Right cardiac atrium (tissue), 5 donors: ENCODE measurements around the gene MAPRE3. TPM values are rescaled to one million over a fixed set of nuclear protein-coding genes. Genes with fewer than 3 reads are reported as not detected.
"Not testable (repeated sequence)": the region's sequence is repeated elsewhere in the genome, so short reads cannot be mapped to it uniquely, and the experiment has no call there.

Experiments used
- ATAC-seq, 2 donors: fragments of 200-7000 bp; cut with Tn5 transposase; one replicate each; pipeline versions ENCODE4 v1.8.0 to v1.9.1; 2020; ENCODE audit warnings: moderate library complexity in 2 of 2, mild to moderate bottlenecking in 1 of 2
- DNase-seq, 3 donors: peaks; one replicate each; pipeline ENCODE4 v3.0.0-alpha.2; 2020
- H3K27ac ChIP-seq: one replicate; pipeline ENCODE4 v1.5.1; 2013; ENCODE audit warnings: mild to moderate bottlenecking, low read length, control low read depth, moderate library complexity
- H3K27me3 ChIP-seq: one replicate; pipeline ENCODE4 v1.6.1; 2013; ENCODE audit not compliant: control insufficient read depth, insufficient read depth
- H3K4me1 ChIP-seq: one replicate; pipeline ENCODE4 v1.6.1; 2013; ENCODE audit warnings: low read length; ENCODE audit not compliant: control insufficient read depth, insufficient read depth
- H3K4me3 ChIP-seq: one replicate; pipeline ENCODE4 v1.5.1; 2013; ENCODE audit warnings: low read length, control low read depth
- H3K9me3 ChIP-seq: one replicate; pipeline ENCODE4 v1.6.1; 2013; ENCODE audit warnings: low read length; ENCODE audit not compliant: control insufficient read depth
- WGBS: extraction: QIAGEN DNeasy Blood & Tissue Kit; methylation state at CpG from one replicate; pipeline ENCODE4 v1.1.7; 2013; 5-methylcytosine and 5-hydroxymethylcytosine counted together
- intact Hi-C, 4 donors: fragments of 100-400 bp; cut with DNase I; formaldehyde crosslinking; loops; one replicate each; pipeline versions ENCODE4 v1.11.0 to v1.14.0; 2022 to 2023
- long read RNA-seq, 4 donors: library from polyadenylated mRNA; unstranded; transcript quantifications; one replicate each; pipeline ENCODE4 v2.0.0, GENCODE V29; 2020 to 2021
- polyA plus RNA-seq: library from polyadenylated mRNA; stranded (reverse); fragments of 200-250 nt; gene quantifications from one replicate; pipeline ENCODE4 v1.2.3, GENCODE V29; 2013
- total RNA-seq, 4 donors: library from RNA; stranded (reverse); fragmentation: NEBNext Ultra II Directional; extraction: Animal tissue kit (Norgen Biotek cat#: 25700); gene quantifications; one replicate each; pipeline ENCODE4 v1.2.1, GENCODE V29; 2021
- donor health status: healthy with polysubstance abuse.
- donor health status: DM: no; HTN: yes; CAD: no.
- donor health status: DM: no; HTN: no; CAD: no.
- donor health status: DM: no; HTN: yes; CAD: no; lungs with severe emphysema.
- donor health status: DM: yes; HTN: yes; CAD: no.

The MAPRE3 gene
- 10 to 100 TPM; 43.6 to 58.8 (median 49.9) TPM for total RNA-seq
- polyA plus RNA-seq = 85.1 TPM
- long read RNA-seq, donor 1, transcript MAPRE3-203 (7 exons, 1,801 nt) = minor isoform, 8 of 87 reads
- long read RNA-seq, donor 1, transcript MAPRE3-201 (7 exons, 1,892 nt) = major isoform, 57 of 87 reads
- long read RNA-seq, donor 1, partial matches to known transcripts = 13 of 87 reads
- long read RNA-seq, donor 1, other reads (novel, unspliced or antisense) = 9 of 87 reads
- long read RNA-seq, donor 2, transcript MAPRE3-201 (7 exons, 1,892 nt) = major isoform, 26 of 46 reads
- long read RNA-seq, donor 2, transcript MAPRE3-203 (7 exons, 1,801 nt) = minor isoform, 8 of 46 reads
- long read RNA-seq, donor 2, partial matches to known transcripts = 2 of 46 reads
- long read RNA-seq, donor 2, other reads (novel, unspliced or antisense) = 10 of 46 reads
- long read RNA-seq, donor 3, transcript MAPRE3-203 (7 exons, 1,801 nt) = minor isoform, 22 of 110 reads
- long read RNA-seq, donor 3, transcript MAPRE3-201 (7 exons, 1,892 nt) = major isoform, 73 of 110 reads
- long read RNA-seq, donor 3, partial matches to known transcripts = 8 of 110 reads
- long read RNA-seq, donor 3, other reads (novel, unspliced or antisense) = 7 of 110 reads
- long read RNA-seq, donor 4, transcript MAPRE3-201 (7 exons, 1,892 nt) = major isoform, 34 of 54 reads
- long read RNA-seq, donor 4, transcript MAPRE3-203 (7 exons, 1,801 nt) = minor isoform, 10 of 54 reads
- long read RNA-seq, donor 4, partial matches to known transcripts = 3 of 54 reads
- long read RNA-seq, donor 4, other reads (novel, unspliced or antisense) = 7 of 54 reads

- Histone ChIP-seq H3K4me1 (peaks cover 4% of the 10 kb centered on the region), H3K9me3 (no peaks in the 10 kb centered on the region), H3K27ac (peak within 1 kb of the TSS; percentile 30), H3K27me3 (no peaks in the 10 kb centered on the region), H3K4me3 (peak within 1 kb of the TSS; percentile 53)
- peak; percentile 95 to 96 for ATAC-seq
- intact Hi-C loops = loop anchor here in 1 of 4 donors (10.0 kb wide), 1 partner anchor 214 kb away; no protein-coding TSS in a partner anchor
- peak; percentile 83 to 95 (median 93) for DNase-seq
- under 1% methylated on average over 69 of the region's 69 CpGs for whole genome bisulfite sequencing
Measured at GRCh38 chr2:26970244-26970927, at the start of gene MAPRE3. MAPRE3 (plus strand) TSS chr2:26970637; CDS start chr2:27022219, 51,582 bp downstream.

DNA sequence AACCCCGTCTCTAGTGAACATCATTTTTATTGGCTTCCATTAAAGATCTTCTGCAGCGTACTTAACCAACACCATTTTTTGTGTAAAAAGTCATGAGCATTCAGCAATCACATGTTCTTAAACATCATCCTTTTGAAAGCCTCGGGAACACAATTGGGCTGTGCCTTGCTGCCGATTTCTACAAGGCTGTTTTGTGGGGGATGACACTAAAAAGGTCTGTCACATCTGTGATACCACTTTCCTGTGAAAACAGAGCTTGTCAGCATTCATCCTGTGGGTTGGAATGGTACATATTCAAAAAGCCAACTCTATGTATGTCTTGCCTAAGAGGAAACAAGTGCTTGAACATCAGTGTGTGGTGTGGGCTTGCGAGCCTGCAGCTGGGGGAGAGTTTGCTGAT, 49.1 kb upstream of the MAPRE3 start:
- no peak for DNase-seq
- ATAC-seq = no peak
- H3K27ac ChIP-seq = no peak overlapping the region
- intact Hi-C loops = loop anchor here in 2 of 4 donors (5.0 kb wide), 1 partner anchor 74 kb away; the partner anchor contains the start of gene DPYSL5 (in 2 of the 2)
- no peak overlapping the region for H3K4me3 ChIP-seq
- no peaks in the 10 kb centered on the region for H3K27me3 ChIP-seq
- no peaks in the 10 kb centered on the region for H3K9me3 ChIP-seq
- WGBS = 84% methylated on average over 5 of the region's 5 CpGs
- no peaks in the 10 kb centered on the region for H3K4me1 ChIP-seq

- intact Hi-C loops = loop anchor here in 3 of 4 donors (2.0 to 5.0 kb wide), 2 partner anchors 75 to 76 kb away; partner anchors contain the start of gene DPYSL5 (in 2 of the 3)
- Histone ChIP-seq H3K9me3 (no peaks in the 10 kb centered on the region), H3K27ac (no peak overlapping the region), H3K27me3 (no peaks in the 10 kb centered on the region), H3K4me1 (no peaks in the 10 kb centered on the region), H3K4me3 (no peak overlapping the region)
- DNase-seq (peak in 1 of 3 donors; percentile 27), ATAC-seq (peak; percentile 69 to 72)
- WGBS = 15% methylated on average over 8 of the region's 8 CpGs
Measured at GRCh38 chr2:26922405-26923188, 47.8 kb upstream of the MAPRE3 start.

GRCh38 chr2:26923189-26923466, 47.3 kb upstream of the MAPRE3 start:
- not testable (repeated sequence) for H3K27ac ChIP-seq, H3K4me1 ChIP-seq, ATAC-seq, H3K27me3 ChIP-seq, DNase-seq, H3K9me3 ChIP-seq, H3K4me3 ChIP-seq
- WGBS = 81% methylated on average over 1 of the region's 1 CpG
- intact Hi-C loops = loop anchor here in 3 of 4 donors (2.0 to 5.0 kb wide), 2 partner anchors 76 kb away; partner anchors contain the start of gene DPYSL5 (in 2 of the 3)

DNA sequence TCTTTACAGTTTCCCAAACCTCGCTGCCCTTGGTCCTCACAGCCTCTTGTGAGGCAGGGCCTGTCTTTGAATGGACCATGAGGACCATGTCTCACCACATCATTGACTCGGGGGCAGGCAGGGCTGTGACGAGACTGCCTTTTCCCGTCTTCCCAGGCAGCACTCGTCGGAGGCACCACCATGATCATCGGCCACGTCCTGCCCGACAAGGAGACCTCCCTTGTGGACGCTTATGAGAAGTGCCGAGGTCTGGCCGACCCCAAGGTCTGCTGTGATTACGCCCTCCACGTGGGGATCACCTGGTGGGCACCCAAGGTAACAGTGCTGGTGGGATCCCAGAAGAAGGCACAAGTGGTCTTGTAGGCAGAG, 45.7 kb upstream of the MAPRE3 start:
- Histone ChIP-seq H3K27ac (no peak overlapping the region), H3K9me3 (no peaks in the 10 kb centered on the region), H3K4me1 (no peaks in the 10 kb centered on the region), H3K27me3 (no peaks in the 10 kb centered on the region), H3K4me3 (no peak overlapping the region)
- WGBS = 91% methylated on average over 14 of the region's 14 CpGs
- no peak for DNase-seq
- peak in 1 of 2 donors; percentile 23 for ATAC-seq
- intact Hi-C loops = loop anchor here in 2 of 4 donors (5.0 kb wide), 1 partner anchor 77 kb away; the partner anchor contains the start of gene DPYSL5 (in 2 of the 2)

DNA sequence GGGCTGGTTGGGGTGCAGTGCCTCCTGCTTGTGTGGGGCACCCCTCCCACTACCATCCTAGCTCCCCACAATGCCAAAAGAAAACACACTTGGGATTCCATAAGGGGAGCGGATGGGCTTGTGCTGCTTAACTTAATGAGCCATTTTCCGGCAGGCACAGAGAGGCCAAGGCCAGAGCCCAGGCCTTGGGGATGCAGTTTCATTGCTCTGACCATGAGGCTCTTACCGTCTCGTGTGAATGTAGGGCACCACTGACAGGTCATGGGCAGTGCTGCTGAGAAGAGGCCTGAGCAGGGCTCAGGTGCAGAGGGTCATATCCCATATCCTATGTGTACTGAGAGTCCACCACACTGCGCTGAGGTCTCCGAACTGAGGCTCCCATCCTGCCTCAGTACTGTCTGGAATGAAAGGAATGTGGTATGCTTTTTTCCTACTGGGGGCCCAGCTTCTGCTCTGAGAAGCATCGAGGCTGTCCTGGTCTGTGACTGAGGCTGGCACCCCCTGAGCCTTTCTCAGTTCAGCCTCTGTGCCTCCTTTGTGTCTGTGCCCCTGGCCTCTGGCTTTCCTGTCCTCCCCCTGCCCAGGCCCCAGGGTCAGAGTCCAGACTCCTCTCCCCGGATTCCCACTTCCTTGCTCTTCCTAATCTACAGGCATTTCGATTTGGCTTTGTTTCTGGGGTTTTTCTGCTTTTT, 45.2 kb upstream of the MAPRE3 start:
- DNase-seq (no peak), ATAC-seq (no peak)
- WGBS = 56% methylated on average over 9 of the region's 9 CpGs
- H3K9me3 ChIP-seq = no peaks in the 10 kb centered on the region
- no peak overlapping the region for H3K4me3 ChIP-seq
- H3K27ac ChIP-seq = no peak overlapping the region
- no peaks in the 10 kb centered on the region for H3K4me1 ChIP-seq
- intact Hi-C loops = no loop called here
- no peaks in the 10 kb centered on the region for H3K27me3 ChIP-seq

DNA sequence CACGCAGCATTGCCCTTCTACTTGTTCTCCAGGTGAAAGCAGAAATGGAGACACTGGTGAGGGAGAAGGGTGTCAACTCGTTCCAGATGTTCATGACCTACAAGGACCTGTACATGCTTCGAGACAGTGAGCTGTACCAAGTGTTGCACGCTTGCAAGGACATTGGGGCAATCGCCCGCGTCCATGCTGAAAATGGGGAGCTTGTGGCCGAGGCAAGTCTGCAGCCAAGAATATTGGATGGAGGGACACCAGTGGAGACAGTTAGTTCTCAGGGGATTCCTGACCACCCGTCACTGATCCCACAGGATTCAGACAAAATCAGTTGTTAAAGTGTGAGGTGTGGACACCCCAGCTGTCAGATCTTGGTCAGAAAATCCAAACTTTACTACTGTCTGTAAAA, 43.2 kb upstream of the MAPRE3 start:
- H3K27me3 ChIP-seq = no peaks in the 10 kb centered on the region
- DNase-seq (no peak), ATAC-seq (no peak)
- intact Hi-C loops = no loop called here
- H3K4me3 ChIP-seq = no peak overlapping the region
- H3K27ac ChIP-seq = no peak overlapping the region
- WGBS = 91% methylated on average over 9 of the region's 9 CpGs
- no peaks in the 10 kb centered on the region for H3K9me3 ChIP-seq
- no peaks in the 10 kb centered on the region for H3K4me1 ChIP-seq

DNA sequence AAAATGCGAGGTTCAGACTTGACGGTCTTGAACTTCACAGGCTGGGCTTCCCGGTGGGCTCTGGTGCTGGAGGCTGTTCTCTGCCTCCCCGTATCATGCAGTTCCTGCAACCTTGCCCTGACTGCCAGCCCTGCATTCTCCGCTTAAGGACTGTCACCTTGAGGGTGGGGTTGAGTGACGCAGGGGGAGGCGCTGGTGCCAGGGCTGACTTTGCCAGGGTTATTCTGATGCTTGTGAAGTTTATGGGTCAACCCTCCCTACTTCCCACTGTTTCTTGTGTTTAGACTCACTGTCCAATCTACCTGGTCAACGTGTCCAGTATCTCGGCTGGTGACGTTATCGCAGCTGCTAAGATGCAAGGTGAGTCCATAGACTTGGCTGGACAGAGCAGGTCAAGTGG, 37.5 kb upstream of the MAPRE3 start:
- ATAC-seq = peak; percentile 29 to 31
- Histone ChIP-seq H3K27ac (no peak overlapping the region), H3K9me3 (no peaks in the 10 kb centered on the region), H3K27me3 (no peaks in the 10 kb centered on the region), H3K4me3 (no peak overlapping the region), H3K4me1 (no peaks in the 10 kb centered on the region)
- no peak for DNase-seq
- 70% methylated on average over 11 of the region's 11 CpGs for WGBS
- intact Hi-C loops = no loop called here

- no peaks in the 10 kb centered on the region for H3K9me3 ChIP-seq
- H3K27me3 ChIP-seq = no peaks in the 10 kb centered on the region
- intact Hi-C loops = no loop called here
- no peak overlapping the region for H3K27ac ChIP-seq
- ATAC-seq (peak in 1 of 2 donors; percentile 33), DNase-seq (no peak)
- H3K4me1 ChIP-seq = no peaks in the 10 kb centered on the region
- no peak overlapping the region for H3K4me3 ChIP-seq
- 82% methylated on average over 16 of the region's 16 CpGs for WGBS
Measured at GRCh38 chr2:26933431-26934334, 36.8 kb upstream of the MAPRE3 start.
